CD8-positive, alpha-beta T cell (primary cell): Measurements from ENCODE around the gene ARID4A. TPM values are rescaled to one million over a fixed set of nuclear protein-coding genes. Genes with fewer than 3 reads are reported as not detected.

ENCODE experiments used
- total RNA-seq, 46 experiments: library from RNA in 2 of 46; stranded (reverse) in 2 of 46; gene quantifications; one replicate each; pipeline ENCODE4 v1.2.3 and lab custom pipeline; 2021 to 2026

Gene ARID4A
- total RNA-seq, 2 experiments from 2014 or later: 80.7 to 83.2 TPM

Other genes with a start within 250 kb of the ARID4A start
- not detected for gene ARMH4, start 146.3 kb upstream of the ARID4A start, total RNA-seq
- 10 to 100 TPM; 47.5 to 47.7 TPM for gene ACTR10, start 98.4 kb upstream of the ARID4A start, total RNA-seq
- 100 to 1,000 TPM; 105 to 106 TPM for gene PSMA3, start 53.7 kb upstream of the ARID4A start, total RNA-seq
- gene TOMM20L, start 97.4 kb downstream of the ARID4A start, total RNA-seq: under 1 TPM in 1 of 2 experiments, not detected in 1; 0.92 TPM
- gene TIMM9, start 129.0 kb downstream of the ARID4A start, total RNA-seq: 10 to 100 TPM; 28.1 to 37.5 TPM
- gene KIAA0586, start 129.2 kb downstream of the ARID4A start, total RNA-seq: 10 to 100 TPM; 15.4 to 15.9 TPM